Panc1 (cell line): Measurements from ENCODE around the gene ZKSCAN2. TPM values are rescaled to one million over a fixed set of nuclear protein-coding genes. Genes with fewer than 3 reads are reported as not detected.

Experiments
- ATAC-seq: fragments of 200-7000 bp; cut with Tn5 transposase; 2 replicates; pipeline ENCODE4 v1.9.1; 2020; ENCODE audit warnings: mild to moderate bottlenecking, moderate library complexity
- BruUV-seq: library from RNA; stranded (reverse); fragments of 400-500 nt; replicated peaks from 2 replicates; lab custom pipeline; 2021; lab: Mats Ljungman, UMichigan
- CTCF ChIA-PET: fragments of 300-600 bp; sonication (Branson Sonifier 250); formaldehyde crosslinking; loops from one replicate; lab custom pipeline; 2022; ENCODE audit warnings: antibody characterized with exemption; lab: Charles Lee
- POLR2A ChIA-PET: fragments of 300-600 bp; sonication (Branson Sonifier 250); formaldehyde crosslinking; loops from one replicate; lab custom pipeline; 2022; ENCODE audit warnings: antibody characterized with exemption; lab: Charles Lee
- DNase-seq: peaks from one replicate; pipeline ENCODE4 v3.0.0-alpha.2; 2010; ENCODE audit warnings: low read depth, low spot score
- H3K27ac ChIP-seq: 2 replicates; pipeline ENCODE4 v1.5.1; 2011; ENCODE audit warnings: mild to moderate bottlenecking, low read length, inconsistent platforms
- H3K27me3 ChIP-seq: fragments of 200-500 bp; sonication (Bioruptor generic); 2 replicates; pipeline ENCODE4 v1.6.0; 2014; ENCODE audit warnings: low read length, inconsistent platforms; ENCODE audit not compliant: control insufficient read depth, insufficient read depth
- H3K36me3 ChIP-seq: fragments of 200-500 bp; sonication (Bioruptor generic); 2 replicates; pipeline ENCODE4 v1.5.1; 2014; ENCODE audit warnings: inconsistent platforms, mild to moderate bottlenecking, low read length, moderate library complexity; ENCODE audit not compliant: control insufficient read depth, insufficient read depth
- H3K4me1 ChIP-seq: 2 replicates; pipeline ENCODE4 v1.5.1; 2011; ENCODE audit warnings: inconsistent platforms, mild to moderate bottlenecking, low read length, moderate library complexity; ENCODE audit not compliant: control insufficient read depth, insufficient read depth
- H3K4me3 ChIP-seq, 2 experiments: 2 replicates each; pipeline ENCODE4 v1.5.1; 2011 to 2012; ENCODE audit warnings: low read depth in 2 of 2, low read length in 2 of 2, mild to moderate bottlenecking in 2 of 2, inconsistent platforms in 1 of 2, moderate library complexity in 1 of 2
- H3K9me3 ChIP-seq: fragments of 200-500 bp; sonication (Bioruptor generic); 2 replicates; pipeline ENCODE4 v1.5.1; 2014; ENCODE audit warnings: low read depth, mild to moderate bottlenecking, inconsistent platforms, low read length, moderate library complexity; ENCODE audit not compliant: control insufficient read depth, insufficient read depth
- POLR2AphosphoS5 ChIP-seq: IDR thresholded peaks from 2 replicates; pipeline ENCODE4 v1.6.1; 2012; ENCODE audit warnings: mild to moderate bottlenecking, low read depth, low read length, moderate library complexity
- SIN3A ChIP-seq: IDR thresholded peaks from 2 replicates; pipeline ENCODE4 v1.6.1; 2012; ENCODE audit warnings: low read depth, mild to moderate bottlenecking, low read length, moderate library complexity, borderline replicate concordance; ENCODE audit not compliant: insufficient read depth
- TCF7L2 ChIP-seq: IDR thresholded peaks from 2 replicates; pipeline ENCODE4 v1.6.1; 2011; ENCODE audit warnings: mild to moderate bottlenecking, low read depth, low read length, inconsistent platforms
- in situ Hi-C: cut with HindIII; loops from 2 replicates; pipeline ENCODE4 v1.10.0; 2016; ENCODE audit warnings: low sequenced_read_pairs, low pct_unique_long_range_greater_than_20kb
- intact Hi-C: fragments of 100-400 bp; cut with micrococcal nuclease; formaldehyde crosslinking; loops from one replicate; pipeline ENCODE4 v1.10.0; 2022; ENCODE audit not compliant: unreplicated experiment
- total RNA-seq: library from RNA; stranded (reverse); gene quantifications from one replicate; pipeline ENCODE4 v1.2.1, GENCODE V29; 2021; ENCODE audit not compliant: unreplicated experiment
- TF ChIP-seq, protein P1 (sequence below), 2 experiments: IDR thresholded peaks; 2 replicates each; pipeline ENCODE4 v1.6.1; 2011 to 2012; ENCODE audit warnings: low read depth in 2 of 2, control low read depth in 1 of 2, low read length in 1 of 2, mild to moderate bottlenecking in 1 of 2, moderate library complexity in 1 of 2; ENCODE audit not compliant: insufficient read depth in 1 of 2
- TF ChIP-seq, protein P2 (sequence below): fragments of 450-650 bp; IDR thresholded peaks from 2 replicates; pipeline ENCODE4 v1.5.1; 2017; ENCODE audit warnings: mild to moderate bottlenecking

The ZKSCAN2 gene
- total RNA-seq, 1 experiment from 2014 or later: 11.4 TPM

DNA sequence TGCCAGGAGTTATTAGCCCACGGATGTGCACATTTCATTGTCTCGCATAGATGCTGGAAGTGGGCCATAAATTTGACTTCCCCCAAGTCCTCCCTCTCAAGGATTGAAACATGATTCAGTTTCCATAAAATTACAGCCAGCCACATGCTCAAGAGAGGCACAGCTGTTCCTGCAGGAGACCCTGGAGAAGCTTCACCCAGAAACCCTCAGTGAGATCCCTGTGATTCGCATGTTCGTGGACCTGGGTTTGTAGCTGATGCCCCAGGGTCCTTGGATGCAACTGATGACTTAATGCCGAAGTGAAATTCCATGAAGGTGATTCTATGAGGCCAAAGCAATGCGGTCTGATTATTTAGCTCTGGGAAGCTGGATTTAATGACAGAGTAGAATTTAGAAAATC lies 65.5 kb downstream of the ZKSCAN2 start:
- Histone ChIP-seq H3K27me3 (no peaks in the 10 kb centered on the region), H3K4me1 (peaks cover 7% of the 10 kb centered on the region; the same call in 1 of the 2 replicates), H3K9me3 (no peaks in the 10 kb centered on the region), H3K27ac (peak overlapping the region; percentile 17; the same call in 1 of the 2 replicates), H3K4me3 (peak overlapping the region; percentile 7 to 41; a peak in 3 of 4 replicates), H3K36me3 (no peaks in the 10 kb centered on the region)
- in situ Hi-C loops (no loop called here), intact Hi-C loops (no loop called here)
- peak; percentile 28 for DNase-seq
- POLR2A ChIA-PET: interaction anchor here (0.8 kb wide), 1 partner anchor 338 kb away, joined by 3 read pairs; no protein-coding TSS in a partner anchor
- CTCF ChIA-PET: no interaction called here
- ATAC-seq: peak; percentile 87
- TF ChIP-seq SIN3A (no peak), POLR2AphosphoS5 (no peak), TCF7L2 (no peak)
- TF ChIP-seq, protein P1, sequence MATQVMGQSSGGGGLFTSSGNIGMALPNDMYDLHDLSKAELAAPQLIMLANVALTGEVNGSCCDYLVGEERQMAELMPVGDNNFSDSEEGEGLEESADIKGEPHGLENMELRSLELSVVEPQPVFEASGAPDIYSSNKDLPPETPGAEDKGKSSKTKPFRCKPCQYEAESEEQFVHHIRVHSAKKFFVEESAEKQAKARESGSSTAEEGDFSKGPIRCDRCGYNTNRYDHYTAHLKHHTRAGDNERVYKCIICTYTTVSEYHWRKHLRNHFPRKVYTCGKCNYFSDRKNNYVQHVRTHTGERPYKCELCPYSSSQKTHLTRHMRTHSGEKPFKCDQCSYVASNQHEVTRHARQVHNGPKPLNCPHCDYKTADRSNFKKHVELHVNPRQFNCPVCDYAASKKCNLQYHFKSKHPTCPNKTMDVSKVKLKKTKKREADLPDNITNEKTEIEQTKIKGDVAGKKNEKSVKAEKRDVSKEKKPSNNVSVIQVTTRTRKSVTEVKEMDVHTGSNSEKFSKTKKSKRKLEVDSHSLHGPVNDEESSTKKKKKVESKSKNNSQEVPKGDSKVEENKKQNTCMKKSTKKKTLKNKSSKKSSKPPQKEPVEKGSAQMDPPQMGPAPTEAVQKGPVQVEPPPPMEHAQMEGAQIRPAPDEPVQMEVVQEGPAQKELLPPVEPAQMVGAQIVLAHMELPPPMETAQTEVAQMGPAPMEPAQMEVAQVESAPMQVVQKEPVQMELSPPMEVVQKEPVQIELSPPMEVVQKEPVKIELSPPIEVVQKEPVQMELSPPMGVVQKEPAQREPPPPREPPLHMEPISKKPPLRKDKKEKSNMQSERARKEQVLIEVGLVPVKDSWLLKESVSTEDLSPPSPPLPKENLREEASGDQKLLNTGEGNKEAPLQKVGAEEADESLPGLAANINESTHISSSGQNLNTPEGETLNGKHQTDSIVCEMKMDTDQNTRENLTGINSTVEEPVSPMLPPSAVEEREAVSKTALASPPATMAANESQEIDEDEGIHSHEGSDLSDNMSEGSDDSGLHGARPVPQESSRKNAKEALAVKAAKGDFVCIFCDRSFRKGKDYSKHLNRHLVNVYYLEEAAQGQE (IDR thresholded peaks at IDR 0.05; ENCODE audit: insufficient read depth in 1 of 2, low read depth in 2 of 2, low read length in 1 of 2): no peak
- TF ChIP-seq, protein P2, sequence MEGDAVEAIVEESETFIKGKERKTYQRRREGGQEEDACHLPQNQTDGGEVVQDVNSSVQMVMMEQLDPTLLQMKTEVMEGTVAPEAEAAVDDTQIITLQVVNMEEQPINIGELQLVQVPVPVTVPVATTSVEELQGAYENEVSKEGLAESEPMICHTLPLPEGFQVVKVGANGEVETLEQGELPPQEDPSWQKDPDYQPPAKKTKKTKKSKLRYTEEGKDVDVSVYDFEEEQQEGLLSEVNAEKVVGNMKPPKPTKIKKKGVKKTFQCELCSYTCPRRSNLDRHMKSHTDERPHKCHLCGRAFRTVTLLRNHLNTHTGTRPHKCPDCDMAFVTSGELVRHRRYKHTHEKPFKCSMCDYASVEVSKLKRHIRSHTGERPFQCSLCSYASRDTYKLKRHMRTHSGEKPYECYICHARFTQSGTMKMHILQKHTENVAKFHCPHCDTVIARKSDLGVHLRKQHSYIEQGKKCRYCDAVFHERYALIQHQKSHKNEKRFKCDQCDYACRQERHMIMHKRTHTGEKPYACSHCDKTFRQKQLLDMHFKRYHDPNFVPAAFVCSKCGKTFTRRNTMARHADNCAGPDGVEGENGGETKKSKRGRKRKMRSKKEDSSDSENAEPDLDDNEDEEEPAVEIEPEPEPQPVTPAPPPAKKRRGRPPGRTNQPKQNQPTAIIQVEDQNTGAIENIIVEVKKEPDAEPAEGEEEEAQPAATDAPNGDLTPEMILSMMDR: no peak
- no TSS peak for BruUV-seq

DNA sequence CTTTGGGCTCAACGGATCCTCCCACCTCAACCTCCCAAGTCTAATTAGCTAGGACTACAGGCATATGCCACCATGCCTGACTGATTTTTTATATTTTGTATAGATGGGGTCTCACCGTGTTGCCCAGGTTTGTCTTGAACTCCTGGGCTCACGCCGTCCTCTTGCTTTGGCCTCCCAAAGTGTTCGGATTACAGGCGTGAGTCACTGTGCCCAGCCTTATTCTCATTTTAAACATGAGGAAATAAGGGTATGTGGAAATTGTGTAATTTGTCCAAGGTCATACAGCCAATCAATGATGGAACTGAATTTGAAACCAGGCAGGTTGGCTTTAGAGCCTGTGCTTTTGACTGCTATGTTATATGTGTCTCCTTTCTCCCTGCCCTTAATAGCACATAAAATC lies 68.3 kb downstream of the ZKSCAN2 start:
- Histone ChIP-seq H3K4me1 (peaks cover 7% of the 10 kb centered on the region; the same call in 1 of the 2 replicates), H3K27me3 (no peaks in the 10 kb centered on the region), H3K36me3 (no peaks in the 10 kb centered on the region), H3K27ac (no peak overlapping the region), H3K4me3 (no peak overlapping the region), H3K9me3 (no peaks in the 10 kb centered on the region)
- TF ChIP-seq, protein P1 (IDR thresholded peaks at IDR 0.05; ENCODE audit: insufficient read depth in 1 of 2, low read depth in 2 of 2, low read length in 1 of 2): no peak
- in situ Hi-C loops: no loop called here
- intact Hi-C loops: no loop called here
- no peak for ATAC-seq
- ChIA-PET CTCF (no interaction called here), POLR2A (no interaction called here)
- BruUV-seq: no TSS peak
- DNase-seq: no peak
